HuH-7.5 (cell line): ENCODE measurements around the gene PKD1L1.

Experiments used
- DNase-seq: peaks from one replicate; pipeline ENCODE4 v3.0.0; 2011; ENCODE audit warnings: low spot score

The PKD1L1 gene

DNA sequence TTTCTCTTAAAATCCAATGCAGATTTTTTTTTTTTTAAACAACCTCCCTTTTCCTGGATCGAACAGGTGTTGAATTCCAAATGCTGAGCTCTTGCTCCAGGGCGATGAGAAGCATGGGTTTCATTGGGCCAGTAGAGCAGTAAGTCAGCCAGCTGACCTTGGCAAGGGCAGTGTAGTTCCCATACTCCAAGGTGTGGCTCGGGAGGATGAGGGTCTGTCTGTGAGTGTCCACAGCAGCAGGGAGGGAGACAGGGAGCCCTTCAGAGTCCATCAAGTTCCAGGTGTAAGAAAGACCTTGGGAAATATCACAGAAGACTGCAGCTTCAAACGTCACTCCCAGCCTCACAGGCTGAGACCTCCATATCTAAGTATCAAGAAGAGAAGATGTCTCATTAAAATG lies 50.4 kb downstream of the PKD1L1 start:
- DNase-seq = no peak

- DNase-seq = peak; percentile 36
These were observed 51.4 kb downstream of the PKD1L1 start for GRCh38 chr7:47896809-47897423.

DNA sequence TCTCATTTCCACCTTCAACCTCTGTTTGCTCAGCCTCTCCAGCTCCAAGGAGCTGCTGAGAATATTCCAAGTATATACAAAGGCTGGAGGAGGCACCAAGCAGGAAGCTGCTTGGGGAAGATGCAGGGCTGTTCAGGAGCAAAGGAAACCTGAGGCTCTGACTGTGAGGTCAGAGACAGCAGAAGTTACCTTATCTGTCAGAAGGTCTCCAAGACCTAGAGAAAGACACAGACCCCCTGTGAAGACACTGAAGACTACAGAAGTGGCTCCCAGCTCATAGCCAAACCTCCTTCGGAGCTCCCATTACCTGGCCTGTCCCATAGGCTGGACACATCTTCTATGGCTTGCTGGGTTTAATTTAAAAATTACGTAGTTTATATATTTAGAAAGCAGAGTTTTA lies 53.2 kb downstream of the PKD1L1 start:
- no peak for DNase-seq

GRCh38 chr7:47893721-47894365 lies 54.4 kb downstream of the PKD1L1 start:
- DNase-seq = no peak

DNA sequence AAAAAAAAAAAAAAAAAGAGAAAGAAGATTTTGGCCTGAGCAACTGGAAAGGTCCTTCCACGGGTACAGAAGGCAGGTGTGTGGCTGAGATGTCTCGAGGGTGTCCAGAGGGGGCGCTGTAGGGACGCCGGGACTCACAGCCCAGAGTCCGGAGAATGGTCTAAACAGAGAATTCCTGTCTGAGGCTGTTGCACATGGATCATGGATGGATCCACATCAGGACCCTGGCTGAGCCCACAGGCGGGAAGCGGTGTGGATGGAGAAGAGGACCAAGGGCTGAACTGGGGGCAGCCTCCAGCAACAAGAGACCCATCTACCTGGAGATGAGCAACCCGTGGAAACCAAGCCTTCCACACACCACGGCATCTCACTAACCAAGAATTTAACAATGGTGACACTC lies 55.0 kb downstream of the PKD1L1 start:
- DNase-seq = peak; percentile 46

- DNase-seq = no peak
These were observed 57.7 kb downstream of the PKD1L1 start for GRCh38 chr7:47890606-47891005.

GRCh38 chr7:47890125-47890524 lies 58.1 kb downstream of the PKD1L1 start:
- no peak for DNase-seq

DNA sequence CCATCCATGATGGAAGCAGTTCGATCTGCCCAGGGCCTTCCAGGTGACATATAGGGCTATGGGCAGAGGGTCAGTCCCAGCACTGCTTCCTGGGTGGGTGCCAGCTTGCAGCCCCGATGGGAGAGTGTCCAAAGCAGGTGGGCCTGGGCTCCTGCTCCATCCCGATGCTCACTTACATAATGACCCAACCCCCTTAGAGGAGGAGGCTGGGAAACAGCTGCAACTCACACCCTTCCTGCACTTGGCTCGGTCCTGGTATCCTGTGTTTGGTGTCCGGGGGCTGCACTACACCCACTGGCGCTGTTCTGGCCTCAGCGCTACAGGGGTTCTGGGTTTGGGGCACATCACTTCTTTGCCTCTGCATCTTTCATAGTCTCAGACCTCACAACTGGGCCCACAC lies 58.5 kb downstream of the PKD1L1 start:
- DNase-seq = no peak

- DNase-seq = no peak
These were observed 59.6 kb downstream of the PKD1L1 start for GRCh38 chr7:47888371-47889265.

- no peak for DNase-seq
These were observed 61.1 kb downstream of the PKD1L1 start for GRCh38 chr7:47887016-47887640.

DNA sequence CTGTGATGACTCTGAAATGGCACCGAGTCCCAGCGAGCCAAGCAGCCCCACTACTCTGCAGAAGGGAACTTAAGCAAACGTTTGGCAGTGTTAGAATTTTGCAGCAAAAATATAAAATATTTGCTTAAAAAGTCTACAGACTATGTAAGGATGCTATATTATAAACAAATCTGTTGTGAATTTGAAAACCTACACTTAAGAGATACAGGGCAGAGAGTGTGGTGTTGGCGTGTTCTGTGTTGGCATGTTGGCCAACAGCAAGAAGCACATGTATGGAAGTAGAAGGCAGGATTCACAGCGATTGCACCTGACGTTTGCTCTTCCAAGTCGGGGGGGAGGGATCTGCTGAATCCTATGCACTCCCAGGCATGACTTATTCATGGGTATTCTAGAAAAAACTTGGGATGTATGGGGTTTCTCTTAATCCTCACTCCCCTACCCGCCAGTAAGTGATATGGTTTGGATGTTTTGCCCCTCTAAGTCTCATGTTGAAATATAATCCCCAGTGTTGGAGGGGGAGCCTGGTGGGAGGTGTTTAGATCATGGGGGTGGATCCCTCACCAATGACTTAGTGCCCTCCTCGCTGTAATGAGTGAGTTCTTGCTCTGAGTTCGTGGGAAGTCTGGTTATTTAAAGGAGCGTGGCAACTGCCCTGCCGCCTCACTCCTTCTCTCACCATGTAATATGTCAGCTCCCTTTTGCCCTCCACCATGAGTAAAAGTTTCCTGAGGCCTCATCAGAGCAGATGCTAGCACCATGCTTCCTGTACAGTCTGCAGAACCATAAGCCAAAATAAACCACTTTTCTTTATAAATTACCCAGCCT lies 62.1 kb downstream of the PKD1L1 start:
- DNase-seq = no peak

GRCh38 chr7:47885309-47885986 lies 62.8 kb downstream of the PKD1L1 start:
- DNase-seq = no peak

DNA sequence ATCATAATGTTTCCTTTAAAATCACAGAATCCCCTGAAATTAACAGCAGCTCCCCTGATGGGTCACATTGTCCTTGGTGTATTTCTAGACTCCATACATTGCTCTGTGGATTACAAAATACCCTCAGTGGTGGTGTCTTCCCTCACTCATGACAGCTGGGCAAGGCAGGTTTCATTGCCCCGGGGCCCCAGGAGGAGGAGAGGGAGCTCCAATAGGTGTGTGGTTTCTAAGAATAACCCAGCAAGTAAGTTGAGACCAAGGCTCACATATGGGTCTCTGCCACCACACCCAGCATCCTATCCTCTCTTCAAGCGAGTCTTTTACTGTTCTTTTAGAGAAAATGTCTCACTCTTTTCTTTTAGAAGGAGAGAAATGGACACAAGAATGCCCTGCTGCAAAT lies 63.6 kb downstream of the PKD1L1 start:
- DNase-seq = no peak

- no peak for DNase-seq
These were observed 65.6 kb downstream of the PKD1L1 start for GRCh38 chr7:47882635-47883034.

- DNase-seq = no peak
These were observed 67.0 kb downstream of the PKD1L1 start for GRCh38 chr7:47881256-47881655.

DNA sequence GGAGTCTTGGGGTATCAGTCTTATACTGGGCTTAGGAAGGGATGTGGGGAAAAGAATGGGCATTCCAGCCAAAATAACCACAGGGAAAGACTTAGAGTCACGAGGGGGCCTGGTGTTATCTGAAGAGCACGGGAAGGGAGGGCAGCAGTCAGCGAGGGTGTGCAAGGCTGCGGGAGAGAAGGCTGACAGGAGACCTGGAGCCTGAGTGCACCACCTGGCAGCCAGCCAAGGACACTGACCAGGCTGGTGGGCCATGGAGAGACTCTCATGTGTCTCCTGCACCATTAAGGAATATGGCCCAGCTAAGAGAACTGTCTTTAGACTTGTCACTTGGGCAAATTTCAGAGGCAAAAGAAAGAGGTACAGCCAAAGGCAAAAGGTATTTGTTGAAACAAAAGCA lies 69.6 kb downstream of the PKD1L1 start:
- no peak for DNase-seq

GRCh38 chr7:47877336-47877735 lies 70.9 kb downstream of the PKD1L1 start:
- no peak for DNase-seq

GRCh38 chr7:47875998-47876744 lies 72.1 kb downstream of the PKD1L1 start:
- no peak for DNase-seq

GRCh38 chr7:47875406-47875805 lies 72.9 kb downstream of the PKD1L1 start:
- DNase-seq = no peak

DNA sequence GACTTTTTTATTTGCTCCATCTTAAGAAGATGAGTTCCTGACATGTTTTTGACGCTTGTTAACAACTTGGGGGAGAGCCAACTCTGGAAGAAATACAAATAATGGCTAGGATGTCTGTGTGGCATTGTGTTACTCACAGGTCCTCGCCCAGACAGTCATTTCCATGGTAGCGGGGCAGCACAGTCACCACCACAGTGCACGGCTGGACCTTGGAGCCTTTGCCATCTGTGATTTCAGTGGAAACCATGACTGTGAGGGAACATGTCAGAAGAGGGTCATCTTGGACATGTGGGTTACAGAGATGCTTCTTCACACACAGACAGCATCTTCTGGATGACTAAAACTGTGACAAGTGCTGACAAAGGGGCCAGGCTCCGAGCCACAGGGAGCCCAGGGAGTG lies 74.5 kb downstream of the PKD1L1 start:
- DNase-seq = no peak
